HG03196 (cell line): Measurements from ENCODE around the gene CACTIN.
"Not testable (repeated sequence)": the region's sequence is repeated elsewhere in the genome, so short reads cannot be mapped to it uniquely, and the experiment has no call there.

Experiments used
- ATAC-seq: cut with Tn5 transposase; IDR thresholded peaks from one replicate; pipeline ENCODE4 v1.9.1; 2021; ENCODE audit not compliant: unreplicated experiment

The CACTIN gene

DNA sequence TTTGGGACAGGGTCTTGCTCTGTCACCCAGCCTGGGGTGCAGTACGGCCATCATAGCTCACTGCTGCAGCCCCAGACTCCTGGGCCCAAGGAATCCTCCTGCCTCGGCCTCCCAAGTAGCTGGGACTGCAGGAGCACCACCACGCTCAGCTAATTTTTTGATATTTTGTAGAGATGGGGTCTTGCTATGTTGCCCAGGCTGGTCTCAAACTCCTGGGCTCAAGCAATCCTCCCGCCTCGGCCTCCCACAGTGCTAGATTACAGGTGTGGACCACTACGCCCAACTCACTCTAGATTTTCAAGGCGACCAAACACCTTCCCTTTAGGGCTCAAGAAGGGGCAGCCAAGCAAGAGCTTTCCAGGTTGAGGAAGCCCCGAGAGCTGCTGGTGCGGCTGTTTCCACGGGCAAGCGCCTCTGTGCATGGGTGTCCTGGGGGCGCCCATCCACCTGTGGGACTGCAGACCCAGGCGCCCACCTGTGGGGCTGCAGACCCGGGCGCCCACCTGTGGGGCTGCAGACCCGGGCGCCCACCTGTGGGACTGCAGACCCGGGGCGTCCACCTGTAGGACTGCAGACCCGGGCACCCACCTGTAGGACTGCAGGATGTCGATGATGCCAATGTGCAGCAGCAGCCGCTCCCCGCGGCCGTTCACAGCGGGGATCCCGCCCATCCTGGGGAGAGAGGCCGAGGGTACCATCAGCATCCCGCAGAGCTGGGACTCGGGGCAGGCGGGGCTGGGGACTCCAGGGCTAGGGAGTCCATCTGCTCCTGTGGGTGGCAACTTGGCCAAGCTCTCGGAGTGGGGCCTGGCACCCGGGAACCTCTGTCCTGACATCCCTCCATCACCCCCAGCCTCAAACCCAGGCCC is 21.7 kb upstream of the CACTIN start:
- ATAC-seq, result no peak

DNA sequence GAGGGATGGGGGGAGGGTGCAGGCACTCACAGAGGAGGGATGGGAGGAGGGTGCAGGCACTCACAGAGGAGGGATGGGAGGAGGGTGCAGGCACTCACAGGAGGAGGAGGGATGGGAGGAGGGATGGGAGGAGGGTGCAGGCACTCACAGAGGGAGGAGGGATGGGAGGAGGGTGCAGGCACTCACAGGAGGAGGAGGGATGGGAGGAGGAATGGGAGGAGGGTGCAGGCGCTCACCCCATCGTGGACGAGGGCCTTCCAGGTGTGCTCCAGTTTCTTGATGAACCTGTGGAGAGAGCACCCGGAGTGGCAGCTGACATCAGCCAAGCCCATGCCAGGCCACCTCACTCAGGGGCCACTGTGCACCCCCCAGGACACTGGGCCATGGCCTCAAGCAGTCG is 20.5 kb upstream of the CACTIN start:
- not testable (repeated sequence) for ATAC-seq

DNA sequence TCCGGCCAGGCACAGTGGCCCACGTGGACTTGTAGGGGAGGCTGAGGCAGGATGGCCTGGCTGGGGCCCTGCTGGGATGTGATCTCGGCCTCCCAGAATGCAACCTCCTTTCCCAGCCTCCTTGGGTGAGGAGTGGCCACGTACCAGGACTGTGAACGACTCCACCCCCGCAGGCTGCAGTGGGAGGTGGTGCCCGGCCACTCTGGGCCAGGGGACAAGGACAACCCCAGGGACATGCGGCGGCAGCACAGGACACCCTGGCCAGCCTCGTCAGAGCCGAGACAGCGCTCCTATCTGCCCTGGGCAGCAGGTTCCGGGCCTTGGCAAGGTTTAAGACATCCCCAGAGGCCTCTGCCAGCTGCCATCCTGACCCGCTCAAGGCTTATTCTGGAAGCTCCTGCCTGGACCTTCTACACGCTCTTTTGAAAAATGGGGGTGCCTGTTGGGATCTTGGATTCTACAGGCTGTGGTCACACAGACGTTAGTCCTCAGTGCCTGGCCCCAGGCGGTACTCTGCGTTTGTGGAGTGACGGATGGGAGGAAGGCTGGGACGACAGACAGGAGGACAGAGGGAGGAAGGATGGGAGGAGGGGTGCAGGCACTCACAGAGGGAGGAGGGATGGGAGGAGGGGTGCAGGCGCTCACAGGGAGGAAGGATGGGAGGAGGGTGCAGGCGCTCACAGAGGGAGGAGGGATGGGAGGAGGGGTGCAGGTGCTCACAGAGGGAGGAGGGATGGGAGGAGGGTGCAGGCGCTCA is 19.9 kb upstream of the CACTIN start:
- no peak for ATAC-seq

DNA sequence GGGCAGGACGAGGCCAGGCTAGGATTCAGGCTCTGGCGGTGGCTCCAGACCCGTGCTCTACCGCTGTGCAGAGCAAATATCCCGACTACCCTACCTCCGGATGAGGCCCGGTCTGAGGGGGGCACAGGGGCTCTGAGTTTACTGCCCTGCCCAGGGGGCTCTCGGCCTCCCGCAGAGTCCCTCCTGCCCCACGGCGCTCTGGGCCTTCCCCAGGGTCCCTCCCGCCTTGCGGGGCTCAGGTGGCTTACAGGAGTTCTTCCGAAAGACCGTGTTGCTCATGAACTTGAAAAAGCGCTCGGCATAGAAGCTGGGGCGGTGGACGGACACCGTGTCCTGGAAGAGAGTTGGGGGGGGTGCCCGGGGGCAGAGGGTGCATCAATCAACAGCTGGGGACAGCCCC is 19.1 kb upstream of the CACTIN start:
- no peak for ATAC-seq

DNA sequence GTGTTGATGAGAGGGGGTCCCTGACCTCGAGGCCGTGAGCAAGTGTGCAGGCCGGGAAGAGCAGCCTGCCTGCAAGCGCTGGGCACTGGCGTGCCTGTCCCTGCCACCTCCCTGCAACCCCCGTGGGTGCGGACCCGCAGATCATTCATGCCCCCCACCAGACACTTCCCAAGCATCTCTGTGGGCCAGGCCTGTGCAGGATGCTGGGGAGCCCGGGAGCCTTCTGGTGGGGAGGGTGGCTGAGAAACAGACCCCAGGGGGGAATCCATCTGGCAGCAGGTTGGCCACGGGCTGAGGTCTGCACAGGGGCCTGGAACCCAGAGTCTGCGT is 18.4 kb upstream of the CACTIN start:
- no peak for ATAC-seq

DNA sequence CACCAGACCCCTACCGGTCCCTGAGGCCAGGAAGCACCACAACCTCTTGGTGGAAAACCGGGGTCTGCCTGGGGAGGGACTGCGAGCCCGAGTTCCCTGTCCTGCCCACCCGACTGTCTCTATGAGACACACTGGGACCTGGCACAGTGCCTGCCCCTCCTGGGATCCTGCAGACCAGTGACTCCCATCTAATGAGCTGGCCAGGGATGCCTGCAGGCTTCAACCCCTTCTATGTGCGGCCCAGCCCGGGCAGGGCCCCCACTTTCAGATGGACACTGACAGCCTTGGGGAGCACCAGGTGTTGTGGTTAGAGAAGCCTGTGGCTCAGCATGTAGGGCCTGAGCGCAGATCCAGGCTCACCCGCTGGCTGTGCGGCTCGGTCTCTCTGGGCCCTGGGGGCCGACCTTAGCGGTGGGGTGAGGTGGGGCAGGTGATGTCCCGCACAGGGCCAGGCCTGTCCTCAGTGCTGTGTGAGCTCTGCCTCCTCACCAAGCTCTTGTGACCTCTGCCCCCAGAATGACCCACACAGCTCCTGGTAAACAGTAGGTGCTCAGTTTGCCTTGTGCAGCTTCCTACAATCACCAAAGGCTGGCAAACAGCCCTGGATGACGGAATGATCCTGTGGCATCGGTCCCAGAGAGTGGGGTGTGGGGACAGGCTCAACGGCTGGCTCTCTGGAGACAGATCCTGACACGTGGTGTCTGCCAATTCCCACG is 17.9 kb upstream of the CACTIN start:
- ATAC-seq, result no peak

DNA sequence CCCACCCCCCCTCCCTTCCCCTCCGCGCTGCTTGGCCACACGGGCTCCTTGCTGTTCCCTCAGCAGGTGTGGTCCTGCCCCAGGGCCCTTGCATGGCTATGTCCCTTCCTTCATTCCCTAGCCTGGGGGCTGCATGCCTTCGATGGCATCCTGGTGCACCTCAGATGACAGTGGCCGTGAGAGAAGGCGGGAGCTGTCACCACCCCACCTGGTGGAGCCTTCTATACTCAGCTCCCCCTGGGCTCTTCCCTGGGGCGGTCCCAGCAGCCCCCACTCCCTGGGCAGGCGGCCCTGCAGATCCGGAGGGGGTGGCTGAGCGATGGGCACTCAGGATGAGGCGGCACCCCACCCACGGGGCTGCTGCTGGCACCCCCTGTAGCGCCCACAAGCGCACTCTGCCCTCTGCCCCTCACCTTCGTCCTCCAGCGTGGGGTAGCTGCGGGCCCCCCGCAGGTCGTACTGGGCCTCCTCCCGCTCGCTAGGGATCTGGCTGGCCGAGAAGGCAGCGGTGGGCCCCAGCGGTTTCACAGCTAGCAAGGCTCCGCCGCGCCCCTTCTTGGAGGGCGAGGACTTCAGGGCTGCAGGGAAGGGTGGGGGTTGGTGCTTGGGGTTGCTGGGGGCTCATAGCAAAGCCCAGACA is 17.2 kb upstream of the CACTIN start:
- no peak for ATAC-seq

DNA sequence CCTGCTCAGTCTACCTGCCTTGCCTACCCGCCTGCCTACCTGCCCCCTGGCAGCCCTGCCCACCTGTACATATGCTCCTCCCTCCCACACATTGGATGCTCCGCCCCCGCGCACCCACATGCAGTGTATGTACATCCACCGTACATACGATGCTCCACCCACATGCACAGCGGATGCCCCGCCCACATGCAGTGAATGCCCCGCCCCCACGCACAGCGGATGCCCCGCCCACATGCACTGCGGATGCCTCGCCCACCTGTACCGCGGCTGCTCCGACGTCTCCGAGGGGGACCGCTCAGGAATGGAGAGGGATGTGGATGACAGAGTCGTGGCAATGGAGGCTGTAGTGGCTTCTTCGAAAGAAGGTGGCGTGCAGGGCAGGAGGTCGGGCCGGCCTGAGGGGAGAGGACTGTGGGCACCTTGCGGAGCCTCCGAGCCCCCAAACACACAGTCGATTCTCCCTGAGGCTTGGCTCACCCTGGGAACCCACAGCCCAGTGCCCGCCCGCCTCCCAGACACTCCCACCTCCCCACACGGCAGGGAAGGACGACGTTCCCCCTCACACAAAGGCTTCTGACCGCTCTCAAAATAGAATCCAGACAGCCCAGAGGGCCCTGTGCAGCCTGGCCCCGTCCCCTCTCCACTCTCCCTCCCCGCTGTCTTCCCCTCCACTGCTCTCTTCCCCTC is 16.5 kb upstream of the CACTIN start:
- no peak for ATAC-seq

DNA sequence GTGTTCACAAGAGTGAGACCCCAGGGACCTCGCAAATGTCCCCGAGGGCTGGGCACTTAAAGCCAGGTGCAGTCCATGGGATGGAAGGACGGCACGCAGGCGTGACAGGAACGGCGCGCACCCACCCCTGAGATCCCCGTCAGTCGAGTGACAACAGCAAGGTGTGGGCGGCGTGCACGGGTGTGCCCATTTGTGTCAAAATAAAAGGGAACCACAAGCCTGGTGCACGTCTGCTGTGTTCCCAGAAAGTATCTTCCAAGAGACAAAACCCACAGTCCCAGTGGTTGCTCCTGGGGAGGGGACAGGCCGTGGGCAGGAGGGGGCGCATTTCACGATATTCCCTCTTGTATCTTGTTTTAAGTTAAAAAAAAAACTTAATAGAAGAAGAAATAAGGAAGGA is 15.7 kb upstream of the CACTIN start:
- ATAC-seq, result no peak

DNA sequence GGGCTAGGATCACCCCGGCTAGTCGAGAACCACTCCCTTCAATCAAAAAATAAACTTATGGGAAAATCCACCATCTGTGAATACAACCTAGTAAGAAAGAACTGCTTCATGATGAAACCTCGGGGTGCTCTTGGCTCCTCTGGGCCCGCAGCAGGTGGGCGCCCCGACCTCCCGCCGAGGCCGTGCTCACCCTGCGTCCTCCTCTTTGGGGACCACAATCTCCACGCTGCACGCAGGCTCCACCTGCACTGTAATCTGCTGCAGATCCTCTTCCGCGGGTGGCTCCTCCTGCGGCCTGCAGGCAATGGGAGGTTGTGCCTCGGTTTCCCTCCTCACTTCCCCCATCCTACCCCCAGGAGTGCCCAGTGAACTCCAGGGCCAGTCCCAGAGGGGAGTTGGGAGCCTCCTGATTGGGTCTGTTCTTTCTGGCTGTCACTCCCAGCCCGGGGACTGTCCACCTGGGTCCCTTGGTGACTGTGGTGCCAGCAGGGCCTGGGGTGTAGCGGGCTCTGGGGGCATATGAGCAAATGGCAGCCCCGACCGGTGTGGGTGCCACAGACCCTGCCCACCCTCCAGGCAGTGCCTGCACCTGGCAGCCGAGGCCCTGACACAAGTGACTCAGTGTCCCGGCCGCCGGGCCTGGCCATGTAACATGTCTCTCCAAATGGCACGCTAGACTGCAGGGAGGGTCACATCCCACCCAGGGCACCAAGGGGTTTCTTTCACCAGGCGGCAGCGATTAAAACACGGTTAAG is 15.1 kb upstream of the CACTIN start:
- no peak for ATAC-seq

DNA sequence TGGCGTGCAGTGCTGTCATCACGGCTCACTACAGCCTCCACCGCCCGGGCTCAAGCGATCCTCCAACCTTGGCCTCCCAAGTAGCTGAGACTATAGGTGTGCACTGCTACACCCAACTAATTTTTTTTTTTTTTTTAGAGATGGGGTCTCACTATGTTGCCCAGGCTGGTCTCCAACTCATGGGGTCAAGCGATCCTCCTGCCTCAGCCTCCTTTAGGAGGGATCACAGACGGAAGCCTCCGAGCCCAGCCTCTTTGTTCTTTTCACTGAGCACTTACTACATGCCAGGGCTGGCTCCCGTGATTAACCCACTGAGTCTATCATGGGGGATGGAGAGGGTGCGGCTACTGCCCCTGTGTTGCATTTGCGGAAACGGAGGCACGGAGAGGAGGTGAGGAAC is 12.9 kb upstream of the CACTIN start:
- ATAC-seq, result no peak

DNA sequence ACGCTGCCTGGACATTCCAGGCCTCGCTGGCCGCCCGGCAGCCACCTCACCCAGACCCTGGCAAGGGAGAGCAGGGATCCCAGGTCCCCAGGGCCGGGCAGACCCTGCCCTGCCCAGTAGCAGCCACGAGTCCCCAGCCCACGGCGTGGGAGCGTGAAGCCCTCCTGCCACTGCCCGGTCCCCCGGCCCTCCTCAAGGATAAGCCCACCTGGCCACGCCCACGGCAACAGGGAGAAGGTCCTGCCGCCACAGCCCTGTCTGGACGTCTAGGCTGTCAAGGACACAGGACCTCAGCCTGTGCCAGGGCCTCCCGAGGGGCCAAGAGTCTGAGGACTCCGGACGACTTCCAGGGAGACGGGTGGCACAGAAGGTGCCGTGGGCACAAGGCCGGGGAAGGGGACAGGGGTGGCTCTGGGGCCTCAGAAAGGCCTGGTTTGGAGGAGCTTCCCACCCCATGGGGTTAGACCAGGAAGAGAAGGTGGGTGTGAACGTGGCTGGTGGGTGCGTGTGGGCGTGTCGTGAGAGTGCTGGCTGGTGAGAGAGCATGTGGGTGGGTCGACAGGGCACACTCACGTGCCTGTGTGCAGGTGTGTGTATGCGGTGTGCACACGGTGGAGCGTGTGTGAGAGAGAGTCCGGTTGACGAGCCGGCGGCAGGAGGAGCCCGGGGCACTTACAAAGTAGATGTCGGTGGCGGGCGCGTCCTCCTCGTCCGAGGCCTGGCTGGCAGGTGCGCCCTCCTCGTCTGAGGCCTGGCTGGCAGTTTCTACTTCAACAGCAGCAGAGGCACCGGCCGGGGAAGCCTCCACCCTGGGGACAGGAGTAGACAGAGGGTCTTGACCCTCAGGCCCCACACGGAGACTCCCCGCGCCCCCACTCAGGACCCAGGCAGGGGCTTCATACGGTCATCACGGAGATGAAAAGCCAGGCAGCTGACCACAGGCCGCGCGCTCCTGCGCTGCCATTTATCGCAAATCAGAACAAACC is 11.9 kb upstream of the CACTIN start:
- ATAC-seq, result no peak

DNA sequence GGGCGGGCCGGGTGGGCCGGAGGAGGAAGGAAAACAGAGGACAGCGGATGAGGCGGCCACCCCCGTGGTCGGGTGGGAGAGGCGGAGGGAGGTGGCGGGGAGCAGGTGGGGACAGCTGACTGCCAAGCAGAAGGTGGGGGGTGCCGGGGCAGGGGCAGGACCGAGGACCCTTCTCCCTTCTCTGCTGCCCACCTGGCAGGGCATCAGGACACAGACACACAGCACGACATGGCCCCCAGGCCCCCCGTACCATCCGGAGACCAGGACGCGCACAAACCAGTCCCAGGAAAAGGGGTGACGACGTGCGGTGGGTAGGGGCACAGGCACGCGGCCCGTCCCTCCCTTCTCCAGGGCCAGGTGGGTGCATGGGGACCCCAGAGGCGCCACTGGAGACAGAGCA is 11.0 kb upstream of the CACTIN start:
- ATAC-seq, result no peak

DNA sequence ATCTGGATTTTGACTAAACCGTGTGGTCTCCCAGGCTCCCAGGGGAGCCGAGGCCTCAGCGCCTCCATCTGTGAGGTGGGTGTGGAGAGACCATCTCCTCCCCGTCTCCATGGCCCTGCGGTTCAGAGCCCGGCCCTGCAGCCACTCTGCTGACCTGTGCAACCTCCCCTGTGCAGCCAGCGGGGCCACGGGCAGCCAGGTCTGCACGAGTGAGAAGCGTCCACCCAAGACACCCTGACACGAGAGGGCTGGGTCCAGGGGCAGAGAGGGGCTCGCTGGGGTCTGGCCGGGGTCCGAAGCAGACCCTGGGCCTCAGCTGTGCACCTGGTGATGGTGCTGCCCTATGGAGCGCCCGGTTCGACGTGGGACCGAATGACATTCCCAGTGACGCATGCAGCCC is 10.4 kb upstream of the CACTIN start:
- no peak for ATAC-seq

DNA sequence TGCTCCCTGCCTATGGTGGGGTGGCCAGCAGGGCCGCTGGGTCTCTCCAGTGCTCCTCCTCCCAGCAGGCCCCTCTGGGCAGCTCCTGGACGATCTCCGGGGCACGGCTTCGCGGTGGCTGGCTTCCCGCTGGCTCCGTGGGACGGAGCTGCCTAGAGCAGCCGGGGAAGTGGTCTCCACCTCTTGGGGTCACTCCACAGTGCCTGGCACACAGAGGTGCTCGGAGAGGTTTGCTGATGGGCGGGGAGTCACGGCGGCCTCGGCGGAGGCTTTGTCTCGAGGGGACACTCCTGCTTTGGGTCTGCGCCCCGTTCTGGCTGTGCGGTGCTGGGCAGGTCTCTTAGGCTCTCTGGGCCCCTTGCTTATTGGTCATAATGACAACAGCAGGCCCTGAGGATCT is 9.9 kb upstream of the CACTIN start:
- no peak for ATAC-seq

DNA sequence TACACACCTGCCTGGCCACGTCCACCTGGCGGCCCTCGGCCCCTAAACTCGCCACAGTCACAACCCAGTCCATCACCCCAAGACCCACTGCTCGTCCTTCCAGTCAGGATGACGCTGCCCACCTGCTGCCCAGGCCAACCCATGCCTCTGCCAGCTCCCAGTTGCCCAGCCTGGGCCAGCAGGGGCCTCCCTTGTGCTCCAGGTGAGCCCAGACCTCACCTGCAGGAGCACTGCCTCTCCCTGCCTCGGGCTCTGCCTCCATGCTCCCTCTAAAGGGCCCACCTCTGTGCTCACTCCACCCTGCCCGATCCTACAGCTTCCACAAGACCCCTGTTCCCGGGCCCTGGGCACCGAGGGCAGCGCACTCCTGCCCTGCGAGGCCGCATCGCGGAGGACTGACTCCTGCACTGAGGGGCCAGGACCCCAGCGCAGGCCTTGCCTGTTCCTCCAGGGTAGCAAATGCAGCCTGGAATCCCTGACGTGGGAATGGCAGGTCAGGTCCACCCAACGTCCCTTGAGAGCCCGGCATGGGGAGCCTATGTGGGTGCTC is 8.0 kb upstream of the CACTIN start:
- ATAC-seq, result no peak

DNA sequence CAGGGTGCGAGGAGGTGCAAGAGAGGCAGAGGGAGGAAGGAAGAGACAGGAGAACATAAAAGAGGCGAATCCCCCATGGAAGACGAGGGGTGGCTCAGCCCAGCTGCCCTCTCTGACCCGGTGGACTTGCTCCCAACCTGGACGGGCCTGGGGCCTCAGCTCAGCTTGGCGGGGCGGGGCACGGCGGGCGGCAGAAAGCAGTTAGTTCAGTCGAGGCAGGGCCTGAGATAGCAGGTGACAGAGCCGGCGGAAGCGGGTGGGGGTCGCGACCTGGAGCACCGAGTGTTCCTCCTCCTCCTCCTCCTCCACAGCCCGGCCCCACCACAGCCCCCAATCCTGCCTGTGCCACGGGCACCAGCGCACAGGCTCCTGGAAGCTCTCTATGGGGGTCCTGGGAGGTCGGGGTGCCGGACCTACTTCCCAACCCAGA is 7.0 kb upstream of the CACTIN start:
- no peak for ATAC-seq

DNA sequence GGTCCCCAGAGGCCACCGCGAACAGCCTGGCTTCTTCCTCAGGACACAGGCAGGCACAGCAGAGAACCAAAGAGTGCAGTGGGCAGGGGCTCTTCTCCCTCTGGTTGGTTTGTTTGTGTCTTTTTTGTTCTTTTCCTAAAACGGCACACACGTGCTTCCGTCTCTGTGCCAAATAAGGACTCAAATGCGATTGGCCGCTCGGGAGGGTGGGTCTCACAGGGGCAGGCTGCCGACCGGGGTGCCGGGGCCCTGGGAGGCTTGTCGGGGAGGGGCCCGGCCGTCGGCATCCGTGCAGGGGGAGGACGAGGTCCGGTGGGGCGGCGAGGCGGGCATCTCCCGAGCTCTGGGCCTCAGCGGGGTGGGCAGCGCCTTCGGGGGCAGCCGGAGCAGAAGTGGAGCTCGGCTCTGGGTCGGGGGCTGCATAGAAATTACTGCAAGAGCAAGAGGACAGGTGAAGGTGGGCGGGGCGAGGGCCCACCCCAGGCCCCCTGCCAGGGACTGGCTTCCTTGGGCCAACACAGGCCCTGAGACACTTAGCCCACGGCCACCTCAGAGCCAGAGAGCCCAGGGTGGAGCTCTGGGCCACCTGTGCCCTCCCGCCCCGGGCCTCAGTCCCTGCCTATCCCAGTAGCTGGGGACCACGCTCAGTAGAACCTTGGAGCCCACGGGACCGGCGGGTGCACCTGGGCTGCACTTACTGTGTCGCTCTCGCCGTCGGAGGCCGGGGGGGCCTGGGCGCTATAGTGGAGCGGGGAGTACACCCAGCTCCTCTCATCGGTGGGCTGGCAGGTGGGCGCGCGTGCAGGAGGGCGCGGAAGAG is 6.4 kb upstream of the CACTIN start:
- no peak for ATAC-seq
